IPS DF 6.9 (cell line): ENCODE data around the gene COL18A1.

Experiments
- DNase-seq: peaks from one replicate; pipeline ENCODE4 v3.0.0-alpha.2; 2013; ENCODE audit warnings: low read depth, low spot score
- H3K27ac ChIP-seq: one replicate; pipeline ENCODE4 v1.5.1; 2013; ENCODE audit warnings: low read length, control low read depth
- H3K27me3 ChIP-seq: 2 replicates; pipeline ENCODE4 v1.6.1; 2013; ENCODE audit warnings: mild to moderate bottlenecking, low read length; ENCODE audit not compliant: control insufficient read depth, insufficient read depth
- H3K36me3 ChIP-seq: 2 replicates; pipeline ENCODE4 v1.6.1; 2013; ENCODE audit warnings: low read length; ENCODE audit not compliant: control insufficient read depth, insufficient read depth
- H3K4me1 ChIP-seq: 2 replicates; pipeline ENCODE4 v1.6.1; 2013; ENCODE audit warnings: low read length; ENCODE audit not compliant: control insufficient read depth, insufficient read depth
- H3K4me3 ChIP-seq: 2 replicates; pipeline ENCODE4 v1.5.1; 2013; ENCODE audit warnings: mild to moderate bottlenecking, low read length
- H3K9me3 ChIP-seq: 2 replicates; pipeline ENCODE4 v1.6.1; 2013; ENCODE audit warnings: low read length, inconsistent platforms; ENCODE audit not compliant: control insufficient read depth, insufficient read depth
- WGBS: extraction: QIAGEN DNeasy Blood & Tissue Kit; methylation state at CpG from one replicate; pipeline ENCODE4 v1.1.7; 2013; ENCODE audit warnings: mixed read lengths, missing lambda C conversion rate; ENCODE audit not compliant: insufficient read length, insufficient coverage; 5-methylcytosine and 5-hydroxymethylcytosine counted together

Gene COL18A1

DNA sequence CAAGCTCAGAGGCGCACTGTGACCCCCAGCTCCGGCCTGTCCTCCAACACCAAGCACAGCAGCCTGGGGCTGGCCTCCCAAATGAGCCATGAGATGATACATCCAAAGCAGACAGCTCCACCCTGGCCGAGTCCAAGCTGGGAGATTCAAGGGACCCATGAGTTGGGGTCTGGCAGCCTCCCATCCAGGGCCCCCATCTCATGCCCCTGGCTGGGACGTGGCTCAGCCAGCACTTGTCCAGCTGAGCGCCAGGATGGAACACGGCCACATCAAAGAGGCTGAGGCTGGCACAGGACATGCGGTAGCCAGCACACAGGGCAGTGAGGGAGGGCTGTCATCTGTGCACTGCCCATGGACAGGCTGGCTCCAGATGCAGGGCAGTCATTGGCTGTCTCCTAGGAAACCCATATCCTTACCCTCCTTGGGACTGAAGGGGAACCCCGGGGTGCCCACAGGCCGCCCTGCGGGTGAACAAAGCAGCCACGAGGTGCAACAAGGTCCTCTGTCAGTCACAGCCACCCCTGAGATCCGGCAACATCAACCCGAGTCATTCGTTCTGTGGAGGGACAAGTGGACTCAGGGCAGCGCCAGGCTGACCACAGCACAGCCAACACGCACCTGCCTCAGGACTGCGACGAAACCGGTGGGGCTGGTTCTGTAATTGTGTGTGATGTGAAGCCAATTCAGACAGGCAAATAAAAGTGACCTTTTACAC, 108.2 kb downstream of the COL18A1 start:
- WGBS: no CpG with 5 or more reads among the region's 19 CpGs
- H3K27ac ChIP-seq: no peak overlapping the region
- H3K36me3 ChIP-seq: peaks cover 17% of the 10 kb centered on the region; the same call in 1 of the 2 replicates
- H3K4me3 ChIP-seq: no peak overlapping the region
- no peak for DNase-seq
- no peaks in the 10 kb centered on the region for H3K9me3 ChIP-seq
- H3K4me1 ChIP-seq: 0 out of 2 replicates have a peak, but pooled peaks cover 1% of the 10 kb centered on the region
- no peaks in the 10 kb centered on the region for H3K27me3 ChIP-seq

DNA sequence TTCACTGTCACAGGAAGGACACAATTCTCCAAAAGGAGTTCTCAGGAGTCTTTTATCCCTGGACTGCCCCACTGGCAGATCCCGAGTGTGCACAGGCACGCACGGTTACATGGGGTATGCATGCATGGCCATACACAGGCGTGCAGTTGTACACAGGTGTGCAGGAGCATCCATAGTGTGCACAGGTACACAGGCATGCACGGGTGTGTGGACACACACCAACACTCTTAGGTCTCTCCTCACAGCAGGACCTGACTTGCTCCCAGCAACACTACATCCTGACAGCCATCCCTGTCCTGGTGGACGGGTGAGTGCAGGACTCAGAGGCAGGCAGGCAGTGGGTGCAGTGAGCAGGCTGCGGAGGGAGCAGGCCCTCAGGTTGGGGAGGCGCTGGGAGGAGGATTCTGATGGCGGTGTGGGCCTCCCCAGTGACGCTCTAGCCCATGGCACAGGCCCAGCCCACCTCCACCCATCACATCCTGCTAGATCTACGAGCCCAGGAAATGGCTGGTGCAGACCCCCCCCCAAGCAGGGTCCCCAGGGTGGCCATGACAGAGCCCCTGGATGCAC, 108.9 kb downstream of the COL18A1 start:
- Histone ChIP-seq H3K27me3 (no peaks in the 10 kb centered on the region), H3K27ac (no peak overlapping the region), H3K9me3 (no peaks in the 10 kb centered on the region), H3K4me3 (no peak overlapping the region), H3K4me1 (no peaks in the 10 kb centered on the region), H3K36me3 (peaks cover 17% of the 10 kb centered on the region; the same call in 1 of the 2 replicates)
- WGBS: no CpG with 5 or more reads among the region's 11 CpGs
- DNase-seq: no peak

DNA sequence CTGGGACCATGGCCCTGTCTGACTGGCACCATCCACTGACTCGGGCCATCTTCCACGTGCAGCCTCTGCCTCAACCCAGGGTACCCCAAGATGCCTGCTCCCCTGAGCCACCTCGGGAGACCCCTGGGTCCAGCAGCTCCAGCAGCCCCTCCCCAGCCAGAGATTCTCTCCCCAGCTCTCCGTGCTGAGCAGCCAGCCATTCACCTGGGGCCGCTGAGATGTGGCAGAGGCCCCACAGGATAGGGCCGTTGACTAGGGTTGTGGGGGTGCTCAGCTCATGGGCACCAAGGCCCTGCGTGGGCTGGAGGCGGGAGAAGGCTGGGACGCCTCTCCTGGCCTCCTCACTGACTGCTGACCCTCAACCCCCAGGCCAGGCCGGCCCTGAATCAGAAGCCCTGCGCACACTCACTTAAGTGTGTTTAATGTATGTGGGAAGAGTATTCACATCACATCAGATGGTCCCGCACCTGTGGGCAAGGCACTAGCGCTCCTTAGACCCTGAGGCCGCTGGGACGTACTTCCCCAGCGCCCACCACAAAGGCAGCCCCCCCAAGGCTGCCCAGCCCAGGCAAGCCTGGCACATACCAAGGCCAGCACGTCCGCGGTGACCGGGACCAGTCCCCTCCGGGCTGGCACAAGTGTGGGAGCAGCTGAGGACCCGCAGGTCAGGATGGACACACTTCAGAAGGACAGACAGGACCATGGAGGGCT, 109.5 kb downstream of the COL18A1 start:
- no peaks in the 10 kb centered on the region for H3K9me3 ChIP-seq
- no peaks in the 10 kb centered on the region for H3K27me3 ChIP-seq
- no peak for DNase-seq
- no peak overlapping the region for H3K4me3 ChIP-seq
- no CpG with 5 or more reads among the region's 22 CpGs for WGBS
- peaks cover 17% of the 10 kb centered on the region; the same call in 1 of the 2 replicates for H3K36me3 ChIP-seq
- no peaks in the 10 kb centered on the region for H3K4me1 ChIP-seq
- no peak overlapping the region for H3K27ac ChIP-seq

DNA sequence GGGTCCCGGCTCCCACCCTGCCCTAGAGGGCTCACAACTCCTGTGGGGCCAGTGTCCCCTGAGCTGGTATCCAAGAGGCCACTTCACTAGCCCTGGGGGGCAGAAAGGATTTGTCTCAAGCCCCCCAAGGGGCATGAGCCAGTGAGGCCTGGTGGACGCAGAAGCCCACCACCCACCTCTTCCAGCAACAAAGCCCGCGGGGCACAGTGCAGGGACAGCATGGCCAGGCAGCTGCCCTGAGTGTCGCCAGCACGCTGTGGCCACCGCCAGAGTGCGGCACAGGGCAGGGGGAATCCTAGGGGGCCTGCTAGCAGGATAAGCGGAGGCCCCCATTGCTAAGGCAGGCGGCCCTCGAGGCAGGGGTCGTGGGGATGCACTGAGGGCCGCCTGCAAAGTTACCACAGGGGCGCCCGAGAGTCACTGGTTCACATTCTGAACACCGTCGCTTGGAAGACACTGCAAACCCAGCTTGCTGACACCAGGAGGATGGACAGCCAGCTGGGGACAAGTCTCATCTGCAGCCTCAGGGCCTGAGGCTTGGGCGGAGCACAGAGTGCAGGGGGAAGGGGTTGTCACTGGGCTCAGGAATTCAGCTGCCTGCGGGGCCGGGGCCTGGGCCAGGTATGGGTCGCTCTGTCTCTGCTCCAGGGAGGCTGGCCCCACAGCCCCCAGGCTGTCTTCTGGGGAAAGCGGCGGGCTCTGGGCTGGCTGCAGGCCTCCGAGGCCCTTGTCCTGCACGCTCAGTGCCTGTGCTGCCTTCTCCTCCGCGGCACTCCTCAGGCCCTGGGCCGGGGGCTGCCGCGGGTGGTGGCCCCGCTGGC, 110.5 kb downstream of the COL18A1 start:
- no peak overlapping the region for H3K27ac ChIP-seq
- H3K4me3 ChIP-seq: no peak overlapping the region
- no peaks in the 10 kb centered on the region for H3K27me3 ChIP-seq
- H3K9me3 ChIP-seq: no peaks in the 10 kb centered on the region; the same call in 1 of the 2 replicates
- DNase-seq: no peak
- H3K4me1 ChIP-seq: no peaks in the 10 kb centered on the region
- H3K36me3 ChIP-seq: peaks cover 12% of the 10 kb centered on the region; the same call in 1 of the 2 replicates
- WGBS: no CpG with 5 or more reads among the region's 31 CpGs

DNA sequence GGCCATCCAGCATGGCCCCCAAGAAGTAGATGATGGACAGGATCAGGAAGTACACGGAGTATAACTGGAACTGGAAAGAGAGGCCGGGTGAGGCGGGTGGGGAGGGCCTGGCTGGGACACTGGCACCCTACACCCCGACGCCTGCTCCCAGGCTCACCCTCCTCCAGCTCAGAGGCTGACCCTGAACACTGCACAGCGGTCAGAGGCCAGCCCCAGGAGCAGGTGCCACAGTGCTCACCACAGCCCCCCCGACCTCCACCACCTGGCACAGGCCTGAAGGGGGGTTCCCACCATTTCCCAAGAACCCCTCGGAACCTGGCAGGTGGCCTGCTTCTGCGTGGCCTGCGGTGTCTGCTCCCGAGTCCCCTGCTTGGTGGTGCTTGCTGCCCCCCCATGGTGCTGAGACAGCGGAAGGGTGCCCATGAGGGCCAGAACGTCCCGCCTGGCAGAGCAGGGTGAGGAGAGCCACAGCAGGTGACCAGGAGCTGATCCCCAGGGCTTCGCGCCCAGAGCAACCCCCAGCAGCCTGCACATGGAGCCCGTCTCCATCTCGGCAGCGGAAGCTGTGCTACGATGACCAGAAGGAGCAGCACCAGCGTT, 111.2 kb downstream of the COL18A1 start:
- Histone ChIP-seq H3K27ac (no peak overlapping the region), H3K4me1 (no peaks in the 10 kb centered on the region), H3K4me3 (no peak overlapping the region), H3K36me3 (peaks cover 12% of the 10 kb centered on the region; the same call in 1 of the 2 replicates), H3K9me3 (no peaks in the 10 kb centered on the region; the same call in 1 of the 2 replicates), H3K27me3 (no peaks in the 10 kb centered on the region)
- no CpG with 5 or more reads among the region's 21 CpGs for WGBS
- DNase-seq: no peak

DNA sequence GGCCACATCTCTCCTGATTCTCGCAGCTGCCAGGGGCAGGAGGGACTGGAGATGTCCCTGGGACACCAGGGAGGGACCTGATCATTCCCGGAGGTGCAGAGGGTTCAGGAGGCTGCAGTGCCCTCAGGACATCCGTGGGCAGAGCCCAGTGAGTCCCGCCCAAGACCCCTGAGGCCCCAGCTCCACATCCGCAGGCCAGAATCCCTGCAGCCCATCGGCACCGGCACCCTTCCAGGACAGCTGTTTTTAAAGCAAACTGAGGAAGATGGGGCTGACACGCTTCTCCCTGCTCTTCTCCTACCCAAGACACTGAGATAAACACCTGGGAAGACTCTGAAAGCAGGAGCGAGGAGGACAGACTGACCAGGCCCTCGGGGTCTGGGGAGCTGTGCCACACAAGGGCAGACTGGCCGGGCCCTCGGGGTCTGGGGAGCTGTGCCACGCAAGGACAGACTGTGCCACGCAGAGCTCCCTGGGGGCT, 111.7 kb downstream of the COL18A1 start:
- peaks cover 12% of the 10 kb centered on the region; the same call in 1 of the 2 replicates for H3K36me3 ChIP-seq
- H3K4me1 ChIP-seq: no peaks in the 10 kb centered on the region

DNA sequence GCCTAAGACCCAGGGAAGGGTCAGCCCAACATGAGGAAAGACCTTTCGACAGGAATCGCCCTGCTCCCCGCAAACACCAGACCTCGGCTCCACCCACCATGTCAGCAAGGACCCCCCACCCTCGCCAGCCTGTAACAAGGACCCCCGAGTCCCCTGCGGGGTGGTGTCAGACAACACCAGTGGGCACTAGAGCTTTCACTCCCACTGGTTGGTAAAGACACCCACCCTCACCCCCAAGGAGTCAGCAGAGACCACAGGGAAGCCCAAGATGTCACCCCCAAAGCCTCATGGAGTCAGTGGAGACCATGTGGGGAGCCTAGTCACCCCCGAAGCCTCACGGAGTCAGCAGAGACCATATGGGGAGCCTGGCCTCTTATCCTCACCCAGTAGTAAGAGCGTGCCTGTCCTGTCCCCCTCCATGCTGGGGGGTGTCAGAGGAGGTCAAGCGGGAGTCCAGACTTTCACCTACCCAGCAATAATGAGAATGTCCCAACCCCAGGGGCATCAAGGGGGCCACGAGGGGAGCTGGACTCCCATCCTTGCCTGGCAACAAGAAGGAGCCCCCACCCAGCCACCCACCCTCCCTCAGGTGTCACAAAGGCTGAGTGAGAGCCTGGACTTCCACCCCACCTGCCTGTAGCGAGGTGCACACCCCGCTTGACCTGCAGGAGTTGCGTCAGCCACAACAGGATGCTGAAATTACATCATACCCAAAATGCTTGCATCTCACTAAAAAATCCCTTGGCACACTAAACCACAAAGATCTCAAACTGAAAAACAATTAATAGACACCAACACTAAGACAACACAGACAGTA, 112.5 kb downstream of the COL18A1 start:
- Histone ChIP-seq H3K27me3 (no peaks in the 10 kb centered on the region), H3K27ac (no peak overlapping the region), H3K4me1 (no peaks in the 10 kb centered on the region), H3K4me3 (no peak overlapping the region), H3K36me3 (peaks cover 6% of the 10 kb centered on the region; the same call in 1 of the 2 replicates), H3K9me3 (no peaks in the 10 kb centered on the region; the same call in 1 of the 2 replicates)
- no CpG with 5 or more reads among the region's 15 CpGs for WGBS
- no peak for DNase-seq

More for the DNA sequence above, 111.7 kb downstream of the COL18A1 start:
- H3K4me3 ChIP-seq: no peak overlapping the region
- no peaks in the 10 kb centered on the region for H3K27me3 ChIP-seq
- no peak overlapping the region for H3K27ac ChIP-seq
- no peak for DNase-seq
- no peaks in the 10 kb centered on the region; the same call in 1 of the 2 replicates for H3K9me3 ChIP-seq
- WGBS: no CpG with 5 or more reads among the region's 14 CpGs

DNA sequence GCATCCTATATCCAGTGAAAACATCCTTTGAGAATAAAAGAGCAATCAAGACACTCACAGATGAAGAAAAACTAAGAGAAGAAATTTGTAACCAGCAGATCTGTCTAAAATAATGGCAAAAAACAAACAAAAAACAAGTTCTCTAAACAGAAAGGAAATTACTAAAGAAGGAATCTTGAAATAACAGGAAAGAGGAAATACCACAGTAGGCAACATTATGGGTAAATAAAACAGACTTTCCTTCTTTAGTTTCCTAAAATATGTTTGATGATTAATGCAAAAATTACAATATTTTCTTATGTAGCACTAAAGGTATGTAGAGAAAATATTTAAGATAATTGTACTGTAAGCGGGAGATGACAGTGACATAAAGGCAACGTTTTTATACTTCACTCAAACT, 113.8 kb downstream of the COL18A1 start:
- Histone ChIP-seq H3K27me3 (no peaks in the 10 kb centered on the region), H3K4me3 (no peak overlapping the region), H3K36me3 (peaks cover 6% of the 10 kb centered on the region; the same call in 1 of the 2 replicates), H3K4me1 (no peaks in the 10 kb centered on the region), H3K9me3 (no peaks in the 10 kb centered on the region; the same call in 1 of the 2 replicates), H3K27ac (no peak overlapping the region)
- no peak for DNase-seq
- no CpG with 5 or more reads among the region's 2 CpGs for WGBS

DNA sequence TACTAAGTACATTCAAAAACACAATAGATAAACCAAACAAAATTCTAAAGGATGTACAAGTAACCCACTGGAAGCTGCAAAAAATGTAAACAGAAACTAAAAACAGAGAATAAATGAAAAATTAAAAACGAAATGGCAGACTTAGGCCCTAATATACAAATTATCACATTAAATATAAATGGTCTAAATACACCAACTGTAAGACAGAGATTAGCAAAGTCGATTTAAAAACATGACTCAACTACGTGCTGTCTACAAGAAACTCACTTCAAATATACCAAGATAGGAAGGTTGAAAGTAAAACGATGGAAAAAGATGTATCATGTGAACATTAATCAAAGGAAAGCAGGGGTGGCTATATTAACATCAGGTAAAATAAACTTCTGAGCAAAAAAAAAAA, 114.2 kb downstream of the COL18A1 start:
- Histone ChIP-seq H3K27ac (no peak overlapping the region), H3K4me1 (no peaks in the 10 kb centered on the region), H3K9me3 (no peaks in the 10 kb centered on the region; the same call in 1 of the 2 replicates), H3K36me3 (peaks cover 6% of the 10 kb centered on the region; the same call in 1 of the 2 replicates), H3K27me3 (no peaks in the 10 kb centered on the region), H3K4me3 (no peak overlapping the region)
- no CpG with 5 or more reads among the region's 4 CpGs for WGBS
- no peak for DNase-seq
